HUES48 (cell line): ENCODE data around the gene ASL.
"Not testable (repeated sequence)": the region's sequence is repeated elsewhere in the genome, so short reads cannot be mapped to it uniquely, and the experiment has no call there.

Experiments
- H3K27ac ChIP-seq: one replicate; pipeline ENCODE4 v1.7.0; 2013; ENCODE audit warnings: low read depth, low read length, inconsistent platforms
- H3K27me3 ChIP-seq: 2 replicates; pipeline ENCODE4 v1.6.1; 2013; ENCODE audit warnings: mild to moderate bottlenecking, low read length; ENCODE audit not compliant: control insufficient read depth, insufficient read depth
- H3K36me3 ChIP-seq: 2 replicates; pipeline ENCODE4 v1.6.1; 2013; ENCODE audit warnings: low read length; ENCODE audit not compliant: control insufficient read depth, insufficient read depth
- H3K4me1 ChIP-seq: 2 replicates; pipeline ENCODE4 v1.6.1; 2013; ENCODE audit warnings: mild to moderate bottlenecking, low read length; ENCODE audit not compliant: control insufficient read depth, insufficient read depth
- H3K4me3 ChIP-seq: 2 replicates; pipeline ENCODE4 v1.5.1; 2013; ENCODE audit warnings: mild to moderate bottlenecking, low read depth, low read length
- H3K9ac ChIP-seq: 2 replicates; pipeline ENCODE4 v1.6.1; 2013; ENCODE audit warnings: mild to moderate bottlenecking, low read depth, low read length, moderate library complexity
- H3K9me3 ChIP-seq: 2 replicates; pipeline ENCODE4 v1.6.1; 2013; ENCODE audit warnings: low read length; ENCODE audit not compliant: control insufficient read depth, insufficient read depth

ASL gene

DNA sequence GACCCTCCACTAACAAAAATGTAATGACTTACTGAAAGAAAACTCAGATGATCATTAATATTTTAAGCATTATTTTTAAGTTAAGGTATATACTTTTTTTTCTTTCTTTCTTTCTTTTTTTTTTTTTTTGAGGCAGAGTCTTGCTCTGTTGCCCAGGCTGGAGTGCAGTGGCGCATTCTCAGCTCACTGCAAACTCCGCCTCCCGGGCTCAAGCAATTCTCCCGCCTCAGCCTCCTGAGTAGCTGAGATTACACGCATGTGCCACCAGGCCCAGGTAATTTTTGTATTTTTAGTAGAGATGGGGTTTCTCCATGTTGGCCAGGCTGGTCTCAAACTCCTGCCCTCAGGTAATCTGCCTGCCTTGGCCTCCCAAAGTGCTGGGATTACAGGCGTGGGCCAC is 26.5 kb downstream of the ASL start:
- not testable (repeated sequence) for H3K36me3 ChIP-seq, H3K4me3 ChIP-seq, H3K9me3 ChIP-seq, H3K9ac ChIP-seq, H3K27ac ChIP-seq, H3K4me1 ChIP-seq, H3K27me3 ChIP-seq

DNA sequence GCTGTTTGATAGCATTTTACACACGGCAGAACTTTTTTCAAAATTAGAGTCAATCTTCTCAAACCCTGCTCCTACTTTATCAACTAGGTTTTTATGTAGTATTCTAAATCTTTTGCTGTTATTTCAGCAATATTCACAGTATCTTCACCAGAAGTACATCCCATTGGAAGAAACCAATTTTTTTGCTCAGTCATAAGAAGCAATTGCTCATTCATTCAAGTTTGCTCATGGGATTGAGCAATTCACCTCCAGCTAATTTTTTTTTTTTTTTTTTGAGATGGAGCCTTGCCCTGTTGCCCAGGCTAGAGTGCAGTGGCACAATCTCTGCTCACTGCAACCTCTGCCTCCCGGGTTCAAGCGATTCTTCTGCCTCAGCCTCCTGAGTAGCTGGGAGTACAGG is 28.4 kb downstream of the ASL start:
- H3K27me3 ChIP-seq, H3K9me3 ChIP-seq, H3K36me3 ChIP-seq, H3K4me1 ChIP-seq, H3K4me3 ChIP-seq, H3K9ac ChIP-seq, H3K27ac ChIP-seq: not testable (repeated sequence)

DNA sequence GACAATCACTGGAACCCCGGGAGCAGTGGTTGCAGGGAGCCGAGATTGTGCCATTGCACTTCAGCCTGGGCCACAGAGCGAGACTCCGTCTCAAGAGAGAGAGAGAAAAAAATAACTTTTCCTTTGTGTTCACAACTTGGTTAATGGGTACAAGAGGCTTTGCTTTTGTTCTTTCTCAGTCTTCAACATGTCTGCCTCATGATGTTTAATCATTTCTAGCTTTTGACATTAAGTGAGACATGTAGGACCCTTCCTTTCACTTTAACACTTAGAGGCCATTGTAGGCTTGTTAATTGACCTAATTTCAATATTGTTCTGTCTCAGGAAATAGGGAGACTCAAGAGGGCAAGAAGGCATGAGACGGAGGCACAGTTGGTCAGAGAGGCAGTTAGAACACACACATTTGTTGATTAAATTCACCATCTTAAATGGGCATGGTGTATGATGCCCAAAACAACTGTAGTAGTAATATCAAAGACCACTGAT is 29.7 kb downstream of the ASL start:
- Histone ChIP-seq H3K9ac (no peak overlapping the region), H3K4me3 (no peak overlapping the region), H3K4me1 (no peaks in the 10 kb centered on the region), H3K9me3 (no peaks in the 10 kb centered on the region), H3K27ac (no peak overlapping the region), H3K27me3 (no peaks in the 10 kb centered on the region), H3K36me3 (no peaks in the 10 kb centered on the region)

DNA sequence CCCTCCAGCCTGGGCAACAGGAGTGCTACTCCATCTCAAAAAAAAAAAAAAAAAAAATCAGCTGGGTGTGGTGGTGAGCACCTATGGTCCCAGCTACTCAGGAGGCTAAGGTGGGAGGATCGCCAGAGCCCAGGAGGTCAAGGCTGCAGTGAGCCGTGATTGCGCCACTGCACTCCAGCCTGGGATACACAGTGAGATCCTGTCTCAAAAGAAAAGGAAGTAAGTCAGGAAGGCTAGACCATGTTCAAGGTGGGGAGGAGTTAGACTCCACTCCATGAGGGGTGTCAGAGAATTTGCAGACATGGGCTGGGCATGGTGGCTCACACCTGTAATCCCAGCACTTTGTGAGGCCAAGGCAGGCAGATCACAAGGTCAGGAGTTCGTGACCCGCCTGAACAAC is 32.8 kb downstream of the ASL start:
- not testable (repeated sequence) for H3K27ac ChIP-seq, H3K27me3 ChIP-seq, H3K4me3 ChIP-seq, H3K9ac ChIP-seq, H3K36me3 ChIP-seq, H3K9me3 ChIP-seq, H3K4me1 ChIP-seq

DNA sequence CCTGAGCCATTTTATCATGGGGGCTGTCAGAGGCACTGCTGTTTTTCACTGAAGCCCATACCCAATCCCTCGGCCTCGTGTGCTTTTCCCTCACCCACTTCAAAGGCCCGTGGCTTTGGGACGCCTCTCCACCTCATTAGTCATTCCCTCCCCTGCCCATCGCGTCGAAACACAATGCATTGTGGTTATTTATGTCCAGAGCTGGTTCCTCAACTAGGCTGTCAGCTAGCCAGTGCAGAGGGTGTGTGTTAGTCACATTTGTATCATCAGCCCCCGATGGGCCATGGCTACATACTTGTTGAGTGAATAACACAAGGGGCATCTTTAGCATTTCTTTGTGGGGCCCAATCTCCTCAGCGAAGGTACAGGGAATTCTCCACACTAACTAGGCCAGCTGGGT is 35.2 kb downstream of the ASL start:
- H3K36me3 ChIP-seq, result no peaks in the 10 kb centered on the region
- H3K27ac ChIP-seq, result no peak overlapping the region
- no peak overlapping the region for H3K9ac ChIP-seq
- no peaks in the 10 kb centered on the region for H3K9me3 ChIP-seq
- no peaks in the 10 kb centered on the region for H3K4me1 ChIP-seq
- H3K27me3 ChIP-seq, result no peaks in the 10 kb centered on the region
- no peak overlapping the region for H3K4me3 ChIP-seq

DNA sequence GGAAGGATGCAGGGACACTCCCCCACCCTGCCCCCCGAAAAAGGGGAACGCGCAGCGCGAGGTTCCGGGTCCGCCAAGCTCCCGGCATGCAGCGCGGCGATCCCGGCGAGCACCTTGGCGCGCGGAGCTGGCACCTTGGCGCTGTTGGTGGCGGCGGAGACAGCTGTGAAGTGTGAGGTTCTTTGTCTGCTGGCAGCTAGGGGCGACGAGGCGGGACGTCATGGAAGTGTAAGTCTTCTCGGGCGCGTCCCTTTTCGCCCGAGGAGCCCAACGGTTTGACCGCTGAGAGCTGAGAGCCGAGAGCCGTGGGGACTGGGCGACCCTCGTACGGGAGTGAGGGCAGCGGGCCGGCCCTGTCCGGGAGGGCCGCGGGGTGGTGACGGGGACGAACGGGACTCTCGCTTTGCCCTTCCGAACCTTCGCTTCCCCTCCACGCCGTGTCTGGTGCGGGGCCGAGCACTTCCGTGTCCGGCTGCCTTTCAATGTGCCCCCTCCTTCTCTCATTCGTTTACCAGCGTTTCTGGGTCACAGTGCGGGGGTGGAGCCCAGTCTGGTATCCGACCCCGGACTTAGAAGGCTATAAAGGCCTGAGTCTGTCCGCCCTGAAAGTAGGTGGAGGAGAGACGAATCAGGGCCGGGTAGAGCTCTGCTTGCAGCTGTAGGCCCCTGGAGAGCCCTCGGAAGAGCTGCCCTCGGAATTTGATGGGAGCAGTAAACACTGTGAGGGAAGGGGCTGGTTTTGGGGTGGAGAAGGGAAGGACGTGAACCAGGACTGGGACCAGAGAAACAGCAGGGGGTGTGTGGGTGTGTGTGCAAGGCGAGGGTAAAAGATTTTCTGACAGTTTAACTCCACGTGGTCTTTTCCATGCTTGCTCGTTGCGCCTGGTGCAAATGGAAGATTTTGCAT is 39.4 kb downstream of the ASL start, which contains the start of gene CRCP:
TSS of gene CRCP (plus strand) at position 105 of the 907 bp plus-strand sequence. CDS start at position 221, 116 bp downstream.
- Histone ChIP-seq H3K4me1 (no peaks in the 10 kb centered on the region), H3K4me3 (peak within 1 kb of the TSS; percentile 90), H3K9me3 (no peaks in the 10 kb centered on the region), H3K36me3 (no peaks in the 10 kb centered on the region), H3K27ac (peak within 1 kb of the TSS; percentile 94), H3K9ac (peak within 1 kb of the TSS; percentile 88), H3K27me3 (no peaks in the 10 kb centered on the region)

DNA sequence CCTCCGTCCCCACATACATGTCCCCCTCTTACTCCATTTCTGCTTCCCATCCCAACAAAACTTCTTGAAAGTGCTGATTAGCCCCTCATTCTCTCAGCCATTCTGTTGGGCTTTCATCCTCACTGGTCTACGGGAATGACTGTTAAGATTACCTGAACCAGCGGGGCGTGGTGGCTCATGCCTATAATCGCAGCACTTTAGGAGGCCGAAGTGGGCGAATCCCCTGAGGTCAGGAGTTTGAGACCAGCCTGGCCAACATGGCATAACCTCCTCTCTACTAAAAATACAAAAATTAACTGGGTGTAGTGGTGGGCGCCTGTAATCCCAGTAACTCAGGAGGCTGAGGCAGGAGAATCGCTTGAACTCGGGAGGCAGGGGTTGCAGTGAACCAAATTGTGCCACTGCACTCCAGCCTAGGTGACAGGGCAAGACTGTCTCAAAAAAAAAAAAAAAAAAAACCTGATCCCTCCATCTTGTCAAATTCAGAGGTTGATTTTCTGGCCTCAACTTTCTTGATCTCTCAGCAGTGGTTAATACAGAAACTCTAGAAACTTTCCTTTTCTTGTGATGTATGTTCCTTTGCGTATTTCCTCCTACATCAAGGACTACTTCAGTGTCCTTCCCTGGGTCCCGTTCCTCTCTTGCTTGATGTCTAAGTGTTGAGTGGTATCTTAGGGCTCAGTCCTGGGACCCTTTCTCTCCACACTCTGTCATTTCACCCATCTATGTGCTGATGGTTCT is 41.2 kb downstream of the ASL start:
- not testable (repeated sequence) for H3K27ac ChIP-seq, H3K4me1 ChIP-seq

DNA sequence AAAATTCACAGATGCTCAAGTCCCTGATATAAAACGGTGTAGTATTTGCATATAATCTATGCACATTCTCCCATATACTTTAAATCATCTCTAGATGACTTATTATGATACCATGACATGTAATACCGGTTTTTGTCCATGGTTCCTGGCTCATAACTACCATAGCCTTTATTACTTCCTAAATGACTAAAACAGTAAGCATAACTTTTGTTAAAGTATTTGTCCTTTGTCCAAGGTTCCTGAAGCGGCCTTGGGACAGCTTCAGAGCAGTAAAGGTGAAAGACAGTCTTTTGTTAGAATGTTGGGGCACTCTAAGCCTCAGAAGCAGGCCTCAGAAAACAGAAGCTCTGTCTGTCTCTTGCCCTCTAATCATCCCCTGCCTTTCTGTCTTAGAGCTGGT is 43.0 kb downstream of the ASL start:
- no peak overlapping the region for H3K9ac ChIP-seq
- H3K27me3 ChIP-seq, result no peaks in the 10 kb centered on the region
- H3K9me3 ChIP-seq, result no peaks in the 10 kb centered on the region
- no peak overlapping the region for H3K4me3 ChIP-seq
- no peaks in the 10 kb centered on the region for H3K36me3 ChIP-seq
- no peak overlapping the region for H3K27ac ChIP-seq
- H3K4me1 ChIP-seq, result no peaks in the 10 kb centered on the region; the same call in 1 of the 2 replicates

More for the DNA sequence above, 41.2 kb downstream of the ASL start:
- not testable (repeated sequence) for H3K27me3 ChIP-seq, H3K9ac ChIP-seq, H3K9me3 ChIP-seq, H3K4me3 ChIP-seq, H3K36me3 ChIP-seq

DNA sequence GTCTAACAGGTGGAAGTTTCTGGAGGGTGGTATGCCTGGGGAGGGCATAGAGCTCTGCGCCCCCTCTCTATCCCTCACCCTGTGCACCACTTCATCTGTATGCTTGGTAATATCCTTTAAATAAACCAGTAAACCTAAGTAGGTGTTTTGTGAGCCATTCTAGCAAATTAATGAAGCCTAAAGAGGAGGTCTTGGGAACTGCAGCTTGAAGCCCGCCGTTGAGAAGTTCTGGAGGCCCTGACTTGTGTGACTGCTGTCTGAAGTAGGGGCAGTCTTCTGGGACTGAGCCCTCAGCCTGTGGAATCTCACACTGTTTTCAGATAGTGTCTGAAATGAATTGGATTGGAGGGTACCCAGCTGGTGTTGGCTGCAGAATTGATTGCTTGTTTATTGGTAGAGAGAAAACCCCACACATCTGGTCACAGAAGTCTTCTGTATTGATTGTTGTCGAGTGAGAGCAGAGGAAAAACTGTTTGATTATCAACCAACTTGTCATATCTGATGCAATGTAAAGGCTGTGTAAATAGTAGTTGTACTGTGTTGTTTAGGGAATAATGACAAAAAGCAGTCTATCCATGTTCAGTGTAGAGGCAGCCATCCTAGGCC is 43.7 kb downstream of the ASL start:
- Histone ChIP-seq H3K9me3 (no peaks in the 10 kb centered on the region), H3K27ac (no peak overlapping the region), H3K4me3 (no peak overlapping the region), H3K9ac (no peak overlapping the region), H3K36me3 (no peaks in the 10 kb centered on the region), H3K4me1 (no peaks in the 10 kb centered on the region; the same call in 1 of the 2 replicates), H3K27me3 (no peaks in the 10 kb centered on the region)

DNA sequence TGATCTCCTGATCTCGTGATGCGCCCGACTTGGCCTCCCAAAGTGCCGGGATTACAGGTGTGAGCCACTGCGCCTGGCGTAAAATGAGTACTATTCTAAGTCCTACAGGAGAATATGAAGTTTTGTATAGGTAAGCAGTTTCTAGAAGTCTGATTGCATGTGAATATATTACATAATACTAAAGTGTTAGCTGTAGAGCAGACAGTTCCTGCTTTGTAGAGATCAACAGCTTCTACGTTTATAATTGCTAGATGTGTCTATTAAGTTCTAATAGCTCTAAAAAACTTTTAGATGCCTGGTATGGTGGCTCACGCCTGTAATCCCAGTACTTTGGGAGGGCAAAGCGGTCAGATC is 47.5 kb downstream of the ASL start:
- H3K27me3 ChIP-seq, result no peaks in the 10 kb centered on the region
- no peak overlapping the region for H3K27ac ChIP-seq
- H3K4me3 ChIP-seq, result no peak overlapping the region
- no peaks in the 10 kb centered on the region for H3K36me3 ChIP-seq
- H3K9me3 ChIP-seq, result no peaks in the 10 kb centered on the region
- H3K4me1 ChIP-seq, result no peaks in the 10 kb centered on the region; the same call in 1 of the 2 replicates
- H3K9ac ChIP-seq, result no peak overlapping the region

DNA sequence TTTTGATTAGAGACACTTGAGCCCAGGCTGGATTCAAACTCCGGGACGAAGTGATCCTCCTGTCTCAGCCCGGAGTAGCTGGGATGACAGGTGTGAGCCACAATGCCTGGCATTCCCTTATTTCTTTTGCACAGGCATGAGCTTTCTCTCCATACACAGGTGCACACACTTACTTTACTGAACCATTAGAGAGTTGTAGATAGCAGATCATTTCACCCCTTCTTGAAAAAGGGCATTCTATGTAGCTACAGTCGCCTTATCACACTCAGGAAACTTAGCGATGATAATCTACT is 48.9 kb downstream of the ASL start:
- H3K27ac ChIP-seq, H3K4me3 ChIP-seq, H3K36me3 ChIP-seq, H3K27me3 ChIP-seq, H3K9ac ChIP-seq, H3K9me3 ChIP-seq, H3K4me1 ChIP-seq: not testable (repeated sequence)
